ENCODE data around the gene PSMC5.
"Not testable (repeated sequence)": the region's sequence is repeated elsewhere in the genome, so short reads cannot be mapped to it uniquely, and the experiment has no call there.

The PSMC5 gene

DNA sequence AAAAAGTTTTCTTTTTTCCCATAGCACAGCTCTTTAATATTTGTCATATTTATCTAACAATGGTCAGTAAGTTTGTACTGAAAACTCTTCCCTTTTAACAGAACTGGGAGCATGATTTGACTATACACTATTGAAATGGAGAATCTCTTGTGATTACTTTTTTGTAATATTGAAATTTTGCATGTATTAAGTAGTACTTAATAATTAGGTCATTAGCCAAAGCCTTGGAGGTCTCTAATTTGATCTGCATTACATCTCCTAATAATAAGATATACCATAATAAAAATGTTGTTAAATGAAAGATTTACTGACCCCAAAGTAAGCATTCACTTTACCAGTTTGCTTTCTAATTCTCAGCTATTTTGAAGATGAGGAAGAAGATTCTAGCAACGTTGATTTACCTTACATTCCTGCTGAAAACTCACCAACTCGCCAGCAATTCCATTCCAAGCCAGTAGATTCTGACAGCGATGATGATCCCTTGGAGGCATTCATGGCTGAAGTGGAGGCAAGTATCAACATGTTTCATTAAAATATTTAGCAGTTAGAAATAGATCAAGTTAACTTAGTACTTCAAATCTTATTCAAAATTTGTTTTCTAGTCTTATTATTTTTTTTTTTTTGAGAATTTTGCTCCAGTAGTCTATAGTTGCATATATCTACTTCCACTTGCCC lies 35.0 kb upstream of the PSMC5 start:
- H3K23ac ChIP-seq (ENCODE audit: low read length in 2 of 2) = no peak overlapping the region
- no CpG with 5 or more reads among the region's 3 CpGs for WGBS
- H3K4me3 ChIP-seq (ENCODE audit: insufficient read depth in 1 of 2, low read depth in 1 of 2, low read length in 2 of 2) = no peak overlapping the region

GRCh38 chr17:63796375-63796774 lies 30.9 kb upstream of the PSMC5 start:
- Histone ChIP-seq H3K79me1 (replicated peaks; ENCODE audit: low read length, poor library complexity, severe bottlenecking) (peaks cover 30% of the 10 kb centered on the region), H3K36me3 (ENCODE audit: control insufficient read depth in 1 of 2, insufficient read depth in 2 of 2, low read depth in 1 of 2, low read length in 2 of 2) (peaks cover 32 to 98% of the 10 kb centered on the region in 2 experiments)
- not testable (repeated sequence) for H3K14ac ChIP-seq (ENCODE audit: low read length in 2 of 2); H2BK15ac ChIP-seq (ENCODE audit: low read depth, poor library complexity, severe bottlenecking); H2AFZ ChIP-seq (ENCODE audit: low read depth, low read length); H2BK12ac ChIP-seq (ENCODE audit: low read length in 2 of 2); H4K91ac ChIP-seq (ENCODE audit: low read length); H3K27ac ChIP-seq (ENCODE audit: low read length, poor library complexity, severe bottlenecking); DNase-seq; H4K8ac ChIP-seq (ENCODE audit: low read length); H2BK5ac ChIP-seq (ENCODE audit: low read depth, low read length, poor library complexity, severe bottlenecking); H3K4me1 ChIP-seq (ENCODE audit: control insufficient read depth, insufficient read depth, low read depth, low read length); H3K4ac ChIP-seq (ENCODE audit: low read depth in 1 of 2, low read length in 2 of 2); H3K9me3 ChIP-seq (ENCODE audit: control insufficient read depth, low read length); H2AK5ac ChIP-seq (ENCODE audit: low read length, severe bottlenecking); H3K18ac ChIP-seq (ENCODE audit: low read depth in 1 of 2, low read length in 2 of 2); H2BK120ac ChIP-seq (ENCODE audit: low read depth, low read length); H3K4me3 ChIP-seq (ENCODE audit: insufficient read depth in 1 of 2, low read depth in 1 of 2, low read length in 2 of 2); H3K9ac ChIP-seq (ENCODE audit: low read length); H3K4me2 ChIP-seq (ENCODE audit: low read length, poor library complexity, severe bottlenecking); H3K27me3 ChIP-seq (ENCODE audit: control insufficient read depth in 1 of 2, insufficient read depth in 1 of 2, low read length in 2 of 2); H3K23ac ChIP-seq (ENCODE audit: low read length in 2 of 2)
- WGBS = 96% methylated on average over 10 of the region's 10 CpGs

More for the DNA sequence above, 35.0 kb upstream of the PSMC5 start:
- no peak overlapping the region for H2BK120ac ChIP-seq (ENCODE audit: low read depth, low read length)
- no peak overlapping the region for H4K8ac ChIP-seq (ENCODE audit: low read length)
- no peak overlapping the region for H2BK15ac ChIP-seq (ENCODE audit: low read depth, poor library complexity, severe bottlenecking)
- H3K18ac ChIP-seq (ENCODE audit: low read depth in 1 of 2, low read length in 2 of 2) = no peak overlapping the region
- H3K79me1 ChIP-seq (replicated peaks; ENCODE audit: low read length, poor library complexity, severe bottlenecking) = peaks cover 19% of the 10 kb centered on the region
- H3K27ac ChIP-seq (ENCODE audit: low read length, poor library complexity, severe bottlenecking) = no peak overlapping the region
- peaks cover 50 to 95% of the 10 kb centered on the region in 2 experiments for H3K36me3 ChIP-seq (ENCODE audit: control insufficient read depth in 1 of 2, insufficient read depth in 2 of 2, low read depth in 1 of 2, low read length in 2 of 2)
- no peak overlapping the region for H3K4ac ChIP-seq (ENCODE audit: low read depth in 1 of 2, low read length in 2 of 2)
- H2BK12ac ChIP-seq (ENCODE audit: low read length in 2 of 2) = no peak overlapping the region
- no peak overlapping the region for H3K14ac ChIP-seq (ENCODE audit: low read length in 2 of 2)
- H3K4me2 ChIP-seq (ENCODE audit: low read length, poor library complexity, severe bottlenecking) = no peak overlapping the region
- H2AK5ac ChIP-seq (ENCODE audit: low read length, severe bottlenecking) = no peak overlapping the region
- H3K4me1 ChIP-seq (ENCODE audit: control insufficient read depth, insufficient read depth, low read depth, low read length) = no peaks in the 10 kb centered on the region
- no peak overlapping the region for H2BK5ac ChIP-seq (ENCODE audit: low read depth, low read length, poor library complexity, severe bottlenecking)
- H2AFZ ChIP-seq (ENCODE audit: low read depth, low read length) = no peak overlapping the region
- H3K9me3 ChIP-seq (ENCODE audit: control insufficient read depth, low read length) = no peaks in the 10 kb centered on the region
- H3K27me3 ChIP-seq (ENCODE audit: control insufficient read depth in 1 of 2, insufficient read depth in 1 of 2, low read length in 2 of 2) = no peaks in the 10 kb centered on the region
- no peak overlapping the region for H3K9ac ChIP-seq (ENCODE audit: low read length)
- no peak for DNase-seq
- H4K91ac ChIP-seq (ENCODE audit: low read length) = no peak overlapping the region

- no peak overlapping the region for H4K91ac ChIP-seq (ENCODE audit: low read length)
- no peaks in the 10 kb centered on the region for H3K9me3 ChIP-seq (ENCODE audit: control insufficient read depth, low read length)
- H2BK5ac ChIP-seq (ENCODE audit: low read depth, low read length, poor library complexity, severe bottlenecking) = no peak overlapping the region
- 100% methylated on average over 2 of the region's 3 CpGs for WGBS
- no peak overlapping the region for H2AK5ac ChIP-seq (ENCODE audit: low read length, severe bottlenecking)
- no peak overlapping the region for H3K4ac ChIP-seq (ENCODE audit: low read depth in 1 of 2, low read length in 2 of 2)
- H3K9ac ChIP-seq (ENCODE audit: low read length) = no peak overlapping the region
- no peak for DNase-seq
- H2BK15ac ChIP-seq (ENCODE audit: low read depth, poor library complexity, severe bottlenecking) = no peak overlapping the region
- H4K8ac ChIP-seq (ENCODE audit: low read length) = no peak overlapping the region
- no peak overlapping the region for H3K4me3 ChIP-seq (ENCODE audit: insufficient read depth in 1 of 2, low read depth in 1 of 2, low read length in 2 of 2)
- H2BK12ac ChIP-seq (ENCODE audit: low read length in 2 of 2) = no peak overlapping the region
- H3K27me3 ChIP-seq (ENCODE audit: control insufficient read depth in 1 of 2, insufficient read depth in 1 of 2, low read length in 2 of 2) = no peaks in the 10 kb centered on the region
- no peak overlapping the region for H2AFZ ChIP-seq (ENCODE audit: low read depth, low read length)
- H3K14ac ChIP-seq (ENCODE audit: low read length in 2 of 2) = no peak overlapping the region
- H3K79me1 ChIP-seq (replicated peaks; ENCODE audit: low read length, poor library complexity, severe bottlenecking) = peaks cover 31% of the 10 kb centered on the region
- no peak overlapping the region for H3K18ac ChIP-seq (ENCODE audit: low read depth in 1 of 2, low read length in 2 of 2)
- H2BK120ac ChIP-seq (ENCODE audit: low read depth, low read length) = no peak overlapping the region
- no peak overlapping the region for H3K27ac ChIP-seq (ENCODE audit: low read length, poor library complexity, severe bottlenecking)
- H3K36me3 ChIP-seq (ENCODE audit: control insufficient read depth in 1 of 2, insufficient read depth in 2 of 2, low read depth in 1 of 2, low read length in 2 of 2) = peaks cover 39 to 97% of the 10 kb centered on the region in 2 experiments
- H3K4me1 ChIP-seq (ENCODE audit: control insufficient read depth, insufficient read depth, low read depth, low read length) = no peaks in the 10 kb centered on the region
- no peak overlapping the region for H3K4me2 ChIP-seq (ENCODE audit: low read length, poor library complexity, severe bottlenecking)
- no peak overlapping the region for H3K23ac ChIP-seq (ENCODE audit: low read length in 2 of 2)
Measured at GRCh38 chr17:63798572-63799106, 28.6 kb upstream of the PSMC5 start.

DNA sequence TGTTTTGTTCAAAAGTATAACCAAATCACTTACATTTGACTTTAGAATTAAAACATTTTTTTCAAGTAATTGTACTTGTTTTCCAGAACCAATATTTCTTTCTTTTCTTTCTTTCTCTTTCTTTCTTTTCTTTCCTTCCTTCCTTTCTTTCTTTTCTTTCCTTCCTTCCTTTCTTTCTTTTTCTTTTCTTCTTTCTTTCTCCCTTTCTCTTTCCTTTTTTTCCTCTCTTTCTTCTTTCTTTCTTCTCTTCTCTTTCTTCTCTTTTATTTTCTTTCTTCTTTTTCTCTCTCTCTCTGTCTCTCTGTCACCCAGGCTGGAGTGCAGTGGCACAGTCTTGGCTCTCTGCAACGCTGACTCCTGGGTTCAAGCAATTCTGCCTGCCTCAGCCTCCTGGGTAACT lies 26.4 kb upstream of the PSMC5 start:
- no peak overlapping the region for H3K4me3 ChIP-seq (ENCODE audit: insufficient read depth in 1 of 2, low read depth in 1 of 2, low read length in 2 of 2)
- no peaks in the 10 kb centered on the region for H3K27me3 ChIP-seq (ENCODE audit: control insufficient read depth in 1 of 2, insufficient read depth in 1 of 2, low read length in 2 of 2)
- no peaks in the 10 kb centered on the region for H3K9me3 ChIP-seq (ENCODE audit: control insufficient read depth, low read length)
- no peak overlapping the region for H3K4me2 ChIP-seq (ENCODE audit: low read length, poor library complexity, severe bottlenecking)
- no peak overlapping the region for H3K23ac ChIP-seq (ENCODE audit: low read length in 2 of 2)
- H3K18ac ChIP-seq (ENCODE audit: low read depth in 1 of 2, low read length in 2 of 2) = no peak overlapping the region
- no peak overlapping the region for H2BK12ac ChIP-seq (ENCODE audit: low read length in 2 of 2)
- no peak overlapping the region for H2BK15ac ChIP-seq (ENCODE audit: low read depth, poor library complexity, severe bottlenecking)
- no peak overlapping the region for H2BK120ac ChIP-seq (ENCODE audit: low read depth, low read length)
- H3K27ac ChIP-seq (ENCODE audit: low read length, poor library complexity, severe bottlenecking) = no peak overlapping the region
- no peak overlapping the region for H2BK5ac ChIP-seq (ENCODE audit: low read depth, low read length, poor library complexity, severe bottlenecking)
- H3K79me1 ChIP-seq (replicated peaks; ENCODE audit: low read length, poor library complexity, severe bottlenecking) = peaks cover 26% of the 10 kb centered on the region
- H3K4ac ChIP-seq (ENCODE audit: low read depth in 1 of 2, low read length in 2 of 2) = no peak overlapping the region
- DNase-seq = no peak
- no peak overlapping the region for H3K9ac ChIP-seq (ENCODE audit: low read length)
- no peak overlapping the region for H3K14ac ChIP-seq (ENCODE audit: low read length in 2 of 2)
- 94% methylated on average over 1 of the region's 1 CpG for WGBS
- no peak overlapping the region for H2AK5ac ChIP-seq (ENCODE audit: low read length, severe bottlenecking)
- H3K36me3 ChIP-seq (ENCODE audit: control insufficient read depth in 1 of 2, insufficient read depth in 2 of 2, low read depth in 1 of 2, low read length in 2 of 2) = peaks cover 34 to 98% of the 10 kb centered on the region in 2 experiments
- H2AFZ ChIP-seq (ENCODE audit: low read depth, low read length) = no peak overlapping the region
- no peak overlapping the region for H4K91ac ChIP-seq (ENCODE audit: low read length)
- H3K4me1 ChIP-seq (ENCODE audit: control insufficient read depth, insufficient read depth, low read depth, low read length) = no peaks in the 10 kb centered on the region
- no peak overlapping the region for H4K8ac ChIP-seq (ENCODE audit: low read length)

Data from mesenchymal stem cell (in vitro differentiated cells and primary cell).